GM12878 (cell line): ENCODE measurements around the gene ERVMER34-1.

Experiments
- CHD2 ChIP-seq: IDR thresholded peaks from 2 replicates; pipeline ENCODE4 v1.6.1; 2011; ENCODE audit warnings: low read depth, low read length, improper control_type of control experiment, borderline replicate concordance
- CHD4 ChIP-seq: fragments of 200-600 bp; sonication (generic); IDR thresholded peaks from 2 replicates; pipeline ENCODE4 v1.6.1; 2016; ENCODE audit warnings: mild to moderate bottlenecking
- CTCF ChIP-seq, 3 experiments: IDR thresholded peaks in 2 of 3; conservative IDR thresholded peaks in 1 of 3; 2 replicates each; pipeline ENCODE4 v1.5.1; 2011; ENCODE audit warnings: low read depth in 3 of 3, low read length in 3 of 3, mild to moderate bottlenecking in 3 of 3, control low read depth in 2 of 3, moderate library complexity in 2 of 3, inconsistent platforms in 1 of 3, mixed read lengths in 1 of 3; ENCODE audit not compliant: control insufficient read depth in 2 of 3, insufficient read depth in 1 of 3; ENCODE audit errors: extremely low read depth in 1 of 3
- EZH2 ChIP-seq: IDR thresholded peaks from 2 replicates; pipeline ENCODE4 v1.6.1; 2012; ENCODE audit warnings: low read depth, mild to moderate bottlenecking, control low read depth, inconsistent platforms, low read length, borderline replicate concordance; ENCODE audit not compliant: control insufficient read depth
- MXI1 ChIP-seq: fragments of 150-350 bp; IDR thresholded peaks from 2 replicates; pipeline ENCODE4 v1.6.1; 2011; ENCODE audit warnings: low read depth, mild to moderate bottlenecking, inconsistent platforms, low read length, improper control_type of control experiment
- NR2C2 ChIP-seq: IDR thresholded peaks from 2 replicates; pipeline ENCODE4 v1.6.1; 2011; ENCODE audit warnings: borderline replicate concordance, low read depth; ENCODE audit not compliant: control insufficient read depth, insufficient read length
- POLR2AphosphoS5 ChIP-seq: IDR thresholded peaks from 2 replicates; pipeline ENCODE4 v1.6.1; 2011; ENCODE audit warnings: mild to moderate bottlenecking, low read length, inconsistent platforms
- TCF12 ChIP-seq: IDR thresholded peaks from 2 replicates; pipeline ENCODE4 v1.6.1; 2011; ENCODE audit warnings: low read depth, mild to moderate bottlenecking, low read length
- USF2 ChIP-seq: IDR thresholded peaks from 2 replicates; pipeline ENCODE4 v1.6.1; 2011; ENCODE audit warnings: low read depth, low read length, improper control_type of control experiment, borderline replicate concordance
- YY1 ChIP-seq: IDR thresholded peaks from 2 replicates; pipeline ENCODE4 v1.6.1; 2011; ENCODE audit warnings: low read depth, mild to moderate bottlenecking, low read length
- TF ChIP-seq, protein P1 (sequence below): IDR thresholded peaks from 2 replicates; pipeline ENCODE4 v1.6.1; 2011; ENCODE audit warnings: low read depth, mild to moderate bottlenecking, low read length, moderate library complexity, borderline replicate concordance; ENCODE audit errors: extremely low read depth

- no peak for TF ChIP-seq USF2
- TF ChIP-seq YY1: no peak
- TF ChIP-seq NR2C2: no peak
- no peak for TF ChIP-seq CHD4
- TF ChIP-seq EZH2: no peak
- TF ChIP-seq CHD2: no peak
- TF ChIP-seq POLR2AphosphoS5: no peak
- TF ChIP-seq CTCF (IDR thresholded peaks at IDR 0.05 in 2 of 3, conservative IDR thresholded peaks at IDR 0.05 in 1 of 3; ENCODE audit: control insufficient read depth in 2 of 3, extremely low read depth in 1 of 3, insufficient read depth in 1 of 3, low read depth in 3 of 3, low read length in 3 of 3): no peak
- TF ChIP-seq MXI1: no peak
- TF ChIP-seq, protein P1, sequence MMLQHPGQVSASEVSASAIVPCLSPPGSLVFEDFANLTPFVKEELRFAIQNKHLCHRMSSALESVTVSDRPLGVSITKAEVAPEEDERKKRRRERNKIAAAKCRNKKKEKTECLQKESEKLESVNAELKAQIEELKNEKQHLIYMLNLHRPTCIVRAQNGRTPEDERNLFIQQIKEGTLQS: no peak
- no peak for TF ChIP-seq TCF12
These were observed 21.6 kb downstream of the ERVMER34-1 start for GRCh38 chr4:52729586-52729985.
